Measurements from ENCODE around the gene FAM120B.

- TF ChIP-seq ZNF138 (CRISPR knock-in tag; conservative IDR thresholded peaks at IDR 0.05), result no peak
- TF ChIP-seq, protein P1, sequence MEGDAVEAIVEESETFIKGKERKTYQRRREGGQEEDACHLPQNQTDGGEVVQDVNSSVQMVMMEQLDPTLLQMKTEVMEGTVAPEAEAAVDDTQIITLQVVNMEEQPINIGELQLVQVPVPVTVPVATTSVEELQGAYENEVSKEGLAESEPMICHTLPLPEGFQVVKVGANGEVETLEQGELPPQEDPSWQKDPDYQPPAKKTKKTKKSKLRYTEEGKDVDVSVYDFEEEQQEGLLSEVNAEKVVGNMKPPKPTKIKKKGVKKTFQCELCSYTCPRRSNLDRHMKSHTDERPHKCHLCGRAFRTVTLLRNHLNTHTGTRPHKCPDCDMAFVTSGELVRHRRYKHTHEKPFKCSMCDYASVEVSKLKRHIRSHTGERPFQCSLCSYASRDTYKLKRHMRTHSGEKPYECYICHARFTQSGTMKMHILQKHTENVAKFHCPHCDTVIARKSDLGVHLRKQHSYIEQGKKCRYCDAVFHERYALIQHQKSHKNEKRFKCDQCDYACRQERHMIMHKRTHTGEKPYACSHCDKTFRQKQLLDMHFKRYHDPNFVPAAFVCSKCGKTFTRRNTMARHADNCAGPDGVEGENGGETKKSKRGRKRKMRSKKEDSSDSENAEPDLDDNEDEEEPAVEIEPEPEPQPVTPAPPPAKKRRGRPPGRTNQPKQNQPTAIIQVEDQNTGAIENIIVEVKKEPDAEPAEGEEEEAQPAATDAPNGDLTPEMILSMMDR (IDR thresholded peaks at IDR 0.05), result no peak
- no peak for TF ChIP-seq ZMAT4 (CRISPR knock-in tag; IDR thresholded peaks at IDR 0.05)
- no peak for TF ChIP-seq ZNF219 (CRISPR knock-in tag; IDR thresholded peaks at IDR 0.05; ENCODE audit: borderline replicate concordance)
- no peak for TF ChIP-seq PREB (CRISPR knock-in tag; IDR thresholded peaks at IDR 0.05; ENCODE audit: borderline replicate concordance)
- TF ChIP-seq CREB1 (CRISPR knock-in tag; IDR thresholded peaks at IDR 0.05), result no peak
- no peak for TF ChIP-seq SP1 (CRISPR knock-in tag; conservative IDR thresholded peaks at IDR 0.05)
- no peak for TF ChIP-seq FOXK1 (CRISPR knock-in tag; IDR thresholded peaks at IDR 0.05)
- no peak for TF ChIP-seq MAX (CRISPR knock-in tag; IDR thresholded peaks at IDR 0.05)
- TF ChIP-seq TP53 (CRISPR knock-in tag; IDR thresholded peaks at IDR 0.05), result no peak
- no peak for TF ChIP-seq ATF3 (CRISPR knock-in tag; conservative IDR thresholded peaks at IDR 0.05)
Observed at GRCh38 chr6:170267688-170268087, 38.9 kb upstream of the FAM120B start.

All from WTC11 (cell line).